Measurements from ENCODE around the gene HSPA4L. TPM values are rescaled to one million over a fixed set of nuclear protein-coding genes. Genes with fewer than 3 reads are reported as not detected.
A peak's percentile ranks its signal among the peaks of the same experiment; 100 is the strongest.

The HSPA4L gene
- total RNA-seq, 8 experiments from 2014 or later, result 15.7 to 41.1 (median 27.8) TPM

DNA sequence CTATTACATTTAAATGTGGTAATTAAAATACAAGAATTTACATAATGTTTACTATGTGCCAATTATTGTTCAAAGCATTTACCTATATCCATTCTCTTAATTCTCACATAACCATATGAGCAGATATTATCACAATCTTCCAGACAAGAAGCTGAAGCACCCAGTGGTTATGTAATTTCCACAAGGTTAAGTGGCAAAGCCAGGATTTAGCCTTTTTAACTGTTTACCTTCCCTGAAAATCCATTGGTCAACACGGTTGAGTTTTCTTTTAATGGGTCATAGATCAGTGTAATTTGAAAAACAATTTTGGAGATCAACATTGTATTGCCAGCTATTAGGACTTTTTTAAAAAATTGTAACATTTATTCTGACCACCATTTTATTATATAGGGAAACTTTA is 11.4 kb downstream of the HSPA4L start:
- in situ Hi-C loops (cut with MboI; ENCODE audit: low pct_unique_long_range_greater_than_20kb in 2 of 9, low sequenced_read_pairs in 9 of 9, unreplicated experiment in 9 of 9), result no loop called here
- Histone ChIP-seq H3K27ac (no peak overlapping the region), H3K4me3 (no peak overlapping the region), H3K4me1 (replicated peaks in 1 of 2) (no peaks in the 10 kb centered on the region)
- 20 to 100% (median 87%) methylated on average over 1 of the region's 1 CpG; no CpG with 5 or more reads in 2 of the 10 experiments for WGBS, 10 experiments
- no peak for ATAC-seq (replicated peaks in 6 of 8)

DNA sequence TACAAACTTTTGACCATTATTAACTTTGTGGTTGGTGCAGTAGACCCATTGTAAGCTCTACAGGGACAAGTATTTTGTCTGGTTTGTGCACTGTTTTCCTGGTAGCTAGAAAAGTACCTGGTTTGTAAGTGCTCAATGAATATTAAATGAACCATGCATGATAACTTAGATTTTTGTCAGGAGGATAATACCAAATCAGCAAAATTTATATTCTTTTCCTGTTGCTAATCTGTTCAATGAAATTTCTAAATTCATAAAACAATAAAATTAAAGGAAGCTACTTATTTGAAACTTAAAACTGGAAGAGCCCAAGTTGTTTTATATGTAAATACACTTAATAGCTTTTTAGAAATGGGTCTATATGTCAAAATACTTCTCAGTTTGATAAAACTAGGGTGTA is 17.6 kb downstream of the HSPA4L start:
- no peak overlapping the region for H3K27ac ChIP-seq
- in situ Hi-C loops (cut with MboI; ENCODE audit: low pct_unique_long_range_greater_than_20kb in 2 of 9, low sequenced_read_pairs in 9 of 9, unreplicated experiment in 9 of 9), result no loop called here

DNA sequence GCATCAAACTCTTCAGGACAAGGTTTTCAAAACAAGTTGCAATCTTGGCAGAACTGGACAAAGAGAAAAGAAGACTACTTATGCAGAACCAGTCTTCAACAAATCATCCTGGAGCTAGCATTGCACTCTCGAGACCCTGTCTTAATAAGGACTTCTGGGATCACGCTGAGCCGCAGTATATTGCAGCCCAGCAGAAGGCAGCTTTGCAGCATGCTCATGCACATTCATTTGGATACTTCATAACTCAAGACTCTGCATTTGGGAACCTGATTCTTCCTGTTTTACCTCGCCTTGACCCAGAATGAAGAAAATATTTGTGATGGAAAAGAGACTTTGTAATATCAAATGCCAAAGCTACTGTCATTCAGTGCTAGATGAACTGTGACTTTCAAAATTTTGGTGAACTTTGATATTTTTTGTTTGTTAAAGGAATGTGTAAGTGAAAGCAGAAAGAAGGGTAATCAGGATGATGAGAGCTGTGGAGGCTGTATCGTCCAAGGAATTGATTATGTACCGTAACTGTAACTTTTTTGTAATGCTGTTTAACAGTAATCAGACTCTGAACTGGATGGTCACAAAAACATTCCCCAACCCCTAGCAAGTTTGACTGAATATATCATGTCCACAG is 27.2 kb downstream of the HSPA4L start:
- no peak for ATAC-seq (replicated peaks in 6 of 8)
- H3K27ac ChIP-seq, result no peak overlapping the region
- no peak overlapping the region for H3K4me3 ChIP-seq
- in situ Hi-C loops (cut with MboI; ENCODE audit: low pct_unique_long_range_greater_than_20kb in 2 of 9, low sequenced_read_pairs in 9 of 9, unreplicated experiment in 9 of 9), result no loop called here
- H3K4me1 ChIP-seq (replicated peaks in 1 of 2), result no peaks in the 10 kb centered on the region
- WGBS, 10 experiments, result 75 to 100% (median 95%) methylated on average over 1 to 6 of the region's 6 CpGs

More for the DNA sequence above, 17.6 kb downstream of the HSPA4L start:
- H3K4me1 ChIP-seq (replicated peaks in 1 of 2), result no peaks in the 10 kb centered on the region
- H3K4me3 ChIP-seq, result no peak overlapping the region
- no peak for ATAC-seq (replicated peaks in 6 of 8)

DNA sequence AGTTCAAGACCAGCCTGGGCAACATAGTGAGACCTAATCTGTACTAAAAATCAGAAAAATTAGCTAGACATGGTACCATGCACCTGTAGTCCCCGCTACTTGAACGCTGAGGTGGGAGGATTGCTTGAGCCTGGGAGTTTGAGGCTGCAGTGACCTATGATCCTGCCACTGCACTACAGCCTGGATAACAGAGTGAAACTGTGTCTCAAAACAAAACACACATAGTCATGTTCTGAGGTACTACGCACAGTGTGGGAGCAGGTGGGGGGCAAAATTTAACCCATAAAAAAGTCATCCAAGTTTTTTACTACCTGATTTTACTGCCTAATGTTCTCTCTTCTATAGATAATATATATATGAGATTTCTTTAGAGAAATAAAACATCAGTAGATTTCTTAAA is 28.4 kb downstream of the HSPA4L start:
- in situ Hi-C loops (cut with MboI; ENCODE audit: low pct_unique_long_range_greater_than_20kb in 2 of 9, low sequenced_read_pairs in 9 of 9, unreplicated experiment in 9 of 9), result no loop called here
- WGBS, 10 experiments, result 90 to 100% (median 100%) methylated on average over 1 to 3 of the region's 3 CpGs; no CpG with 5 or more reads in 5 of the 10 experiments
- Histone ChIP-seq H3K4me3 (no peak overlapping the region), H3K4me1 (replicated peaks in 1 of 2) (no peaks in the 10 kb centered on the region), H3K27ac (no peak overlapping the region)
- ATAC-seq (replicated peaks in 6 of 8), result no peak

DNA sequence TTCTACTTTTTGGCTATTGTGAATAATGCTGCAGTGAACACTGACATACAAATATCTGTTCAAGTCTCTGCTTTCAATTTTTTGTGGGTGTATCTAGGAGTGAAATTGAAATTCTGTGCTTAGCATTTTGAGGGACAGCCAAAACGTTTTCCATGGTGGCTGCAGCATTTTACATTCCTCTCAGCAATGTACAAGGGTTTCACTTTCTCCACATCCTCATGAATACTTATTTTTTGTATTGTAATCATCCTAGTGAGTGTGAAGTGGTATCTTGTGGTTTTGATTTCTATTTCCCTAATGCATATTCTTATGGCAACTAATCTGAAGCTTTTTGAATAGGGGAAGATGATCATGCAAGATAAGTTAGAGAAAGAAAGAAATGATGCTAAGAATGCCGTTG is 40.3 kb downstream of the HSPA4L start:
- Histone ChIP-seq H3K27ac (no peak overlapping the region), H3K4me1 (replicated peaks in 1 of 2) (no peaks in the 10 kb centered on the region), H3K4me3 (no peak overlapping the region)
- 0 to 71% (median 42%) methylated on average over 1 to 2 of the region's 2 CpGs for WGBS, 10 experiments
- in situ Hi-C loops (cut with MboI; ENCODE audit: low pct_unique_long_range_greater_than_20kb in 2 of 9, low sequenced_read_pairs in 9 of 9, unreplicated experiment in 9 of 9), result no loop called here
- ATAC-seq (replicated peaks in 6 of 8), result peak in 3 of 8 experiments; percentile 81 to 99 (median 96)

DNA sequence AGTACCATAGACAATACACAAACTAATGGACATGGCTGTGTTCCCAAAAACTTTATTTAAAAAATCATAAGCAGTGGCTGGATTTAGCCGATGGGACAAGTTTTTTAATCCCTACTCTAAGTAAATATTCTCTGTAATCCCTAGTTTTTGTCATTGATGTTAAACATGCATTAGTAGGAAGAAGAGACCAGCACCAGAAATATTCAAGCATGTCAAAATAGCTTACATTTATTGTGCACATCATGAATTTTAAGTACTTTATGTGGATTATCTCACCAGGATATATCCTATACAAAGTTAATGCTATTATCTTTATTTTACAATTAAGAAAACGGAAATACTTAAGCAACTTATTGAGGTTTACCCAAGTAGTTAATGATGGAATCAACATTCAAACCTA is 46.0 kb downstream of the HSPA4L start:
- no peak overlapping the region for H3K27ac ChIP-seq
- ATAC-seq (replicated peaks in 6 of 8), result no peak
- in situ Hi-C loops (cut with MboI; ENCODE audit: low pct_unique_long_range_greater_than_20kb in 2 of 9, low sequenced_read_pairs in 9 of 9, unreplicated experiment in 9 of 9), result no loop called here
- H3K4me1 ChIP-seq (replicated peaks in 1 of 2), result no peaks in the 10 kb centered on the region
- 74 to 100% (median 95%) methylated on average over 1 to 2 of the region's 2 CpGs; no CpG with 5 or more reads in 1 of the 10 experiments for WGBS, 10 experiments
- no peak overlapping the region for H3K4me3 ChIP-seq

DNA sequence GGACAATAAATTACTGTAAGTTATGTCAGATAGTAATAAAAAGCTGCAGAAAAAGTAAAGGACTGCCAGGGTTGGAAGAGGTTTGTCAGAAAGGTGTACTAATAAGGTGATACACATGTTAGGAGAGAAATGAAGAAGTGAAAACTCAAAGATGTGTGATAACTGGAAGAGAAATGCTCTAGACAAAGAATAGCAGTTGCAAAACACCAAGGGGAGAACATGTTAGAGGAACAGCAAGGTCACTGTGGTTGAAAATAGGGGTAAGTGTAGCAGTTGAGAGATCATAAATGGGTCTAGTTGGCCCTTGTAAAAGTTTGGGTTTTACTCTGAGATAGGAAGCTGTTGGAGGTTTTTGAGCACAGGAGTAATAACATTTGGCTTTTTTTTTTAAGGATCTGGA is 46.9 kb downstream of the HSPA4L start:
- no peak for ATAC-seq (replicated peaks in 6 of 8)
- Histone ChIP-seq H3K4me1 (replicated peaks in 1 of 2) (no peaks in the 10 kb centered on the region), H3K27ac (no peak overlapping the region), H3K4me3 (no peak overlapping the region)
- in situ Hi-C loops (cut with MboI; ENCODE audit: low pct_unique_long_range_greater_than_20kb in 2 of 9, low sequenced_read_pairs in 9 of 9, unreplicated experiment in 9 of 9), result no loop called here

DNA sequence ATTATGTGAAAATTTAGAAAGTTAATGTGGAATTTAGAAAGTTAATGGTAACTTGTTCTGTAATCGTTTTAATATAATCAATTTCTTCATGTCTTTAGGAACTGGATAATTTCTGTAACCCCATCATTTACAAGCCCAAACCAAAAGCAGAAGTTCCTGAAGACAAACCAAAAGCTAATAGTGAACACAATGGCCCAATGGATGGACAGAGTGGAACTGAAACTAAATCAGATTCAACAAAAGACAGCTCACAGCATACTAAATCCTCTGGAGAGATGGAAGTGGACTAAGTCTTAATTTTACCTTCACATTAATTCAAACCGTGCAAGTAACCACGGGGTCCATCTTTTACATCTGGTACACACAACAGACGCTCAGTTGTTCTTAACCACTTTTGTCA is 50.5 kb downstream of the HSPA4L start:
- WGBS, 10 experiments, result 46 to 100% (median 92%) methylated on average over 1 to 4 of the region's 4 CpGs
- no peak for ATAC-seq (replicated peaks in 6 of 8)
- in situ Hi-C loops (cut with MboI; ENCODE audit: low pct_unique_long_range_greater_than_20kb in 2 of 9, low sequenced_read_pairs in 9 of 9, unreplicated experiment in 9 of 9), result no loop called here
- Histone ChIP-seq H3K4me1 (replicated peaks in 1 of 2) (no peaks in the 10 kb centered on the region), H3K4me3 (no peak overlapping the region), H3K27ac (no peak overlapping the region)

DNA sequence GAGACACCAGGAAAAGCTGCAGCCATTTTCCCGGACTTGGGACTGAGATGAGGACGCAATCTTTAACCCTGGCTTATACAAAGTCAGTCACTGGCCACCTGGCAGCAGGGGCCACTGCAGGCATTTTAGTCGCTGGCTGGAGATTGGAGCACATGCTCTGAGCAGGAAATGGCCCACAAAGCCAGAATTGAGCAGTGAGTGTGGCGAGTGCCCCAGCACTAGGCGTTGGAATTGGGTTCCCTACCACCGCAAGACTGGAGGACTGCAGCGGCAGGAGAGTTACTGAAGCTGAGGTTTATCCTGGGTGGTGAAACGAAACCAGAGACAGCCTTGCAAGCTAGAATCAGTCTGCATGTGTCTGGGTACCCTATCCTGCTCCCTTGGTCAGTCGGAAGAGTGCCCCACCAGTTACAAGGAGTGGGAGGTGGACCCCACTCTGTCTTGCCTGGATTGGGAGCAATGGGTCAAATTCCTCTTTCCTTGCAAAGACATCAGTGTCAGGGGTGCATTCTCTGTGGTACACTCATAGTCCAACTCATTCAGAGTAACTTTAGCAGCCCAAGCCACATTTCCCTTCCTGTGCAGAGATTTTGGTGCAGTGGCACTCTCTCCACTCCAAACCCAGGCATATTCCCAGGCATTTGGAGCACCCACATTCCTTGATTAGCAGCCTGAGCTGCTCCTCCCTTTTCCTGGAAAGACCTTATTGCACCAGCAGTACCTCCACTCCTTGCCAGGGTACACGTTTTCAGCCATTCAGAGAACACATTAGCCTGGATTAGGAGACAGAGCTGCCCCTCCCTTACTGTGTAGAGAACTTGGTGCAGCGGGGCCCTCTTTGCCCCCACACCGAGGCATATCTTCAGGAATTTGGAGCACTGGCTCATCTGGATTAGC is 61.8 kb downstream of the HSPA4L start:
- no peak overlapping the region for H3K4me3 ChIP-seq
- H3K27ac ChIP-seq, result no peak overlapping the region
- no peak for ATAC-seq (replicated peaks in 6 of 8)
- 60 to 100% (median 87%) methylated on average over 1 to 4 of the region's 12 CpGs; no CpG with 5 or more reads in 1 of the 10 experiments for WGBS, 10 experiments
- H3K4me1 ChIP-seq (replicated peaks in 1 of 2), result no peaks in the 10 kb centered on the region
- in situ Hi-C loops (cut with MboI; ENCODE audit: low pct_unique_long_range_greater_than_20kb in 2 of 9, low sequenced_read_pairs in 9 of 9, unreplicated experiment in 9 of 9), result no loop called here

DNA sequence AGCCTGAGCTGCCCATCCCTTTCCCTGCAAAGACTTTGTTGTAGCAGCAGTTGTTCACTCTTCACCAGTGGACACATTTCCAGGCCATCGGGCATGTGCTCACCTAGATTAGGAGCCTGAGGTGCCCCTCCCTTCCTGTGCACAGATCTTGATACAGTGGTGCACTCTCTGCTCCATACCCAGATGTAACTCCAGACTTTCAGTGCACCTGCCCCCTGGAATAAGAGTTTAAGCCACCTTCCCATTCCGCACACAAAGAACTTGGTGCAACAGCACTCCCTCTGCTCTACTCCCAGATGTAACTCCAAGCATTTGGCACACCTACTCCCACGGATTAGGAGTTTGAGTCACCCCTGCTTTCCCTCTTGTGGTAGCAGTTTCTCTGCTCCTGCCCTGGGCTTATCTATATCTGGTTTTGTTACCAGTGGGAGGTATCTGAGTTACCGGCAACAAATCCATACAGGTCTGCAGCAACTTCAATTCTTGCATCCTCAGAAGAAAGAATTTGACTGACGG is 62.5 kb downstream of the HSPA4L start:
- no peak overlapping the region for H3K4me3 ChIP-seq
- no peak for ATAC-seq (replicated peaks in 6 of 8)
- H3K27ac ChIP-seq, result no peak overlapping the region
- WGBS, 10 experiments, result 73 to 100% (median 92%) methylated on average over 1 to 4 of the region's 5 CpGs; no CpG with 5 or more reads in 1 of the 10 experiments
- H3K4me1 ChIP-seq (replicated peaks in 1 of 2), result no peaks in the 10 kb centered on the region
- in situ Hi-C loops (cut with MboI; ENCODE audit: low pct_unique_long_range_greater_than_20kb in 2 of 9, low sequenced_read_pairs in 9 of 9, unreplicated experiment in 9 of 9), result no loop called here

DNA sequence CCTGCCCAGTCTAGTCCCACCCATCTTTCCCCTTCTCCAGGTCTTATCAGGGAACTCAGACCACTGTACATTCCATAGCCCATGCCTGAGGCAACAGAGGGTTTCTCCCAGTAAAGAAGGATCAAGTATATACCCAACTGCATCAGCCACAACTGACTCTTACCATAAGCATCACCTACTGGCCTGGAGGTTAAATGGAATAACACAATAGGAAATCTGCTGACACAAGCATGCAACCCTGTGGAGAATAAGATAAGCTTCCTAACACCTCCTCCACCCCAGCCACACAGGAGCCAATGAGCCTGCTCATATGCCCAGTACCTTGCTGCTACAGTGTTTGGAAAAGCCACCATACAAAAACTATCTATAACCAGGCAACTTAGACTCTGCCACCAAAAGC is 63.9 kb downstream of the HSPA4L start:
- Histone ChIP-seq H3K27ac (no peak overlapping the region), H3K4me1 (replicated peaks in 1 of 2) (no peaks in the 10 kb centered on the region), H3K4me3 (no peak overlapping the region)
- in situ Hi-C loops (cut with MboI; ENCODE audit: low pct_unique_long_range_greater_than_20kb in 2 of 9, low sequenced_read_pairs in 9 of 9, unreplicated experiment in 9 of 9), result no loop called here
- no peak for ATAC-seq (replicated peaks in 6 of 8)

DNA sequence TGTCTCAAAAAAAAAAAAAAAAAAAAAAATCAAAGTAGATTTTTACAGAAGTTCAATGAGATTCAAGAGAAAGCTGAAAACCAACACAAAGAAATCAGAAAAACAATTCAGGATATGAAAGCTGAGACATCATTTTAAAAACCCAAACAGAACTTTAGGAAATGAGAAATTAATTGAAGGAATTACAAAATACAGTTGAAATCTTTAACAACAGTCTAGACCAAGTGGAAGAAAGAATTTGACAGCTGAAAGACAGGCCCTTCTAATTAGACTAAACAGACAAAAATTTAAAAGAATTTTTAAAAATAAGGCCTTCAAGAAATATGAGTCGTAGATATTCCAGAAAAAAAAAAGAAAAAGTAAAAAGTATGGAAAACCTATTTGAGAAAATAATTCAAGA is 64.6 kb downstream of the HSPA4L start:
- Histone ChIP-seq H3K4me1 (replicated peaks in 1 of 2) (no peaks in the 10 kb centered on the region), H3K4me3 (no peak overlapping the region), H3K27ac (no peak overlapping the region)
- in situ Hi-C loops (cut with MboI; ENCODE audit: low pct_unique_long_range_greater_than_20kb in 2 of 9, low sequenced_read_pairs in 9 of 9, unreplicated experiment in 9 of 9), result no loop called here
- 63 to 100% (median 95%) methylated on average over 1 of the region's 1 CpG; no CpG with 5 or more reads in 1 of the 10 experiments for WGBS, 10 experiments
- no peak for ATAC-seq (replicated peaks in 6 of 8)

DNA sequence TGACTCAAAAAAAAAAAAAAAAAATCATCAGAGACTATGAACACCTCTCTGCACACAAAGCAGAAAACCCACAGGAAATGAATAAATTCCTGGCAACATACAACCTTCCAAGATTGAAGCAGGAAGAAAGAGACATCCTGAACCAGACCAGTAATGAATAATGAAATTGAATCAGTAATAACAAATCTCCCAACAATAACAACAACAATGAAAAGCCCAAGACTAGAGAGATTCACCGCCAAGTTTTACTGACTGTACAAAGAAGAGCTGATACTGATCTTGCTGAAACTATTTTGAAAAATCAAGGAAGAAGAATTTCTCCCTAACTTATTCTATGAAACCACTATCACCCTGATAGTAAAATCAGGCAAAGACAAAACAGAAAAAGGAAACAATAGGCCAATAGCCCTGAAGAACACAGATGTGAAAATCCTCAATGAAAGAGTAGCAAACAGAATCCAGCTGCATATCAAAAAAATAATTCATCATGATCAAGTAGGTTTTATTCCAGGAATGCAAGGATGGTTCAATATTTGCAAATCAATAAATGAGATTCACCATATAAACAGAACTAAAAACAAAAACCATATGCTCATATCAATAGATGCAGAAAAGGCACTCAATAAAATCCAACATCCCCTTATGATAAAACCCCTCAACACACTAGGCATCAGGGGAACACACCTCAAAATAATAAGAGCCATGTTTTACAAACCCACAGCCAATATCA is 67.5 kb downstream of the HSPA4L start:
- 20 to 100% (median 88%) methylated on average over 1 of the region's 1 CpG; no CpG with 5 or more reads in 2 of the 10 experiments for WGBS, 10 experiments
- H3K4me3 ChIP-seq, result no peak overlapping the region
- ATAC-seq (replicated peaks in 6 of 8), result no peak
- no peak overlapping the region for H3K27ac ChIP-seq
- in situ Hi-C loops (cut with MboI; ENCODE audit: low pct_unique_long_range_greater_than_20kb in 2 of 9, low sequenced_read_pairs in 9 of 9, unreplicated experiment in 9 of 9), result no loop called here
- H3K4me1 ChIP-seq (replicated peaks in 1 of 2), result no peaks in the 10 kb centered on the region
